NCI-H2227 (cell line): ENCODE data around the gene DHH.
A peak's percentile ranks its signal among the peaks of the same experiment; 100 is the strongest.

Experiments
- DNase-seq: peaks from one replicate; lab custom pipeline; 2025; ENCODE audit not compliant: unreplicated experiment; lab: John Stamatoyannopoulos, UW

Gene DHH

GRCh38 chr12:49109641-49110463, 15.3 kb upstream of the DHH start:
- DNase-seq, result no peak

GRCh38 chr12:49108958-49109404, 14.4 kb upstream of the DHH start:
- DNase-seq, result no peak

- DNase-seq, result no peak
Observed at GRCh38 chr12:49105504-49106084, 11.0 kb upstream of the DHH start.

- DNase-seq, result no peak
Observed at GRCh38 chr12:49104822-49105221, 10.2 kb upstream of the DHH start.

- no peak for DNase-seq
Observed at GRCh38 chr12:49100380-49100779, 5.8 kb upstream of the DHH start.

GRCh38 chr12:49098703-49099102, 4.1 kb upstream of the DHH start:
- DNase-seq, result no peak

- DNase-seq, result peak; percentile 40
Observed at GRCh38 chr12:49098035-49098451, 3.4 kb upstream of the DHH start.

GRCh38 chr12:49097381-49097780, 2.8 kb upstream of the DHH start:
- no peak for DNase-seq

- no peak for DNase-seq
Observed at GRCh38 chr12:49094975-49095365, 369 bp upstream of the DHH start.

GRCh38 chr12:49093792-49094159, 825 bp downstream of the DHH start:
- DNase-seq, result peak; percentile 8

- DNase-seq, result no peak
Observed at GRCh38 chr12:49092816-49093406, 1.7 kb downstream of the DHH start.

GRCh38 chr12:49092086-49092815, 2.4 kb downstream of the DHH start:
- peak; percentile 55 for DNase-seq

GRCh38 chr12:49091836-49092085, 2.8 kb downstream of the DHH start:
- no peak for DNase-seq

- no peak for DNase-seq
Observed at GRCh38 chr12:49091056-49091835, 3.4 kb downstream of the DHH start.

GRCh38 chr12:49089821-49090773, 4.5 kb downstream of the DHH start:
- DNase-seq, result peak; percentile 46

GRCh38 chr12:49088932-49089330, 5.7 kb downstream of the DHH start:
- DNase-seq, result no peak

GRCh38 chr12:49088150-49088931, 6.3 kb downstream of the DHH start:
- peak; percentile 79 for DNase-seq

- DNase-seq, result no peak
Observed at GRCh38 chr12:49086116-49086515, 8.5 kb downstream of the DHH start.

GRCh38 chr12:49084438-49084837, 10.2 kb downstream of the DHH start:
- no peak for DNase-seq
